CD14-positive monocyte (primary cell): ENCODE results near the gene ENDOV. TPM values are rescaled to one million over a fixed set of nuclear protein-coding genes. Genes with fewer than 3 reads are reported as not detected.
A peak's percentile ranks its signal among the peaks of the same experiment; 100 is the strongest.

Experiments used
- DNase-seq, 3 donors: peaks; one replicate each; pipeline ENCODE4 v3.0.0-alpha.2; 2011 to 2022
- H2AFZ ChIP-seq: 2 replicates; pipeline ENCODE4 v1.6.0; 2012; ENCODE audit warnings: mild to moderate bottlenecking, low read depth, low read length, inconsistent platforms; ENCODE audit not compliant: insufficient read depth, poor library complexity, severe bottlenecking
- H3K27ac ChIP-seq, 2 donors: 1 replicate in 1 of 2; 2 replicates in 1 of 2; pipeline ENCODE4 v1.5.1; 2012 to 2013; ENCODE audit warnings: low read length in 2 of 2, control low read depth in 1 of 2, inconsistent platforms in 1 of 2, low read depth in 1 of 2, mild to moderate bottlenecking in 1 of 2
- H3K27me3 ChIP-seq, 2 donors: one replicate each; pipeline versions ENCODE4 v1.6.0 to v1.6.1; 2011 to 2013; ENCODE audit warnings: low read length in 2 of 2; ENCODE audit not compliant: control insufficient read depth in 2 of 2, insufficient read depth in 2 of 2
- H3K36me3 ChIP-seq, 2 donors: replicated peaks in 1 of 2; 1 replicate in 1 of 2; 2 replicates in 1 of 2; pipeline versions ENCODE4 v1.5.1 to v1.6.1; 2012 to 2013; ENCODE audit warnings: low read length in 2 of 2, control low read depth in 1 of 2, inconsistent platforms in 1 of 2, mild to moderate bottlenecking in 1 of 2; ENCODE audit not compliant: insufficient read depth in 2 of 2, control insufficient read depth in 1 of 2
- H3K4me1 ChIP-seq, 2 donors: 1 replicate in 1 of 2; 2 replicates in 1 of 2; pipeline versions ENCODE4 v1.5.1 to v1.6.1; 2012 to 2013; ENCODE audit warnings: low read length in 2 of 2, control low read depth in 1 of 2, inconsistent platforms in 1 of 2, mild to moderate bottlenecking in 1 of 2, moderate library complexity in 1 of 2; ENCODE audit not compliant: insufficient read depth in 2 of 2, control insufficient read depth in 1 of 2
- H3K4me2 ChIP-seq: replicated peaks from 2 replicates; pipeline ENCODE3; 2012; ENCODE audit warnings: low read length, moderate library complexity, mild to moderate bottlenecking; ENCODE audit not compliant: poor library complexity, severe bottlenecking; ENCODE audit errors: extremely low read depth
- H3K4me3 ChIP-seq, 3 experiments: fragments of 200-600 bp in 1 of 3; sonication (generic) in 1 of 3; replicated peaks in 1 of 3; 1 replicate in 2 of 3; 2 replicates in 1 of 3; pipeline ENCODE4 v1.5.1; 2011 to 2013; ENCODE audit warnings: low read length in 3 of 3, mild to moderate bottlenecking in 3 of 3, control low read depth in 2 of 3, low read depth in 2 of 3, inconsistent platforms in 1 of 3, moderate library complexity in 1 of 3
- H3K79me2 ChIP-seq: 2 replicates; pipeline ENCODE4 v1.6.0; 2012; ENCODE audit warnings: mild to moderate bottlenecking, control low read depth, inconsistent platforms, low read length, moderate library complexity; ENCODE audit not compliant: insufficient read depth
- H3K9ac ChIP-seq: 2 replicates; pipeline ENCODE4 v1.6.0; 2017; ENCODE audit warnings: low read length, mild to moderate bottlenecking; ENCODE audit not compliant: insufficient read depth, poor library complexity, severe bottlenecking
- H3K9me3 ChIP-seq, 2 donors: replicated peaks in 1 of 2; 1 replicate in 1 of 2; 2 replicates in 1 of 2; pipeline versions ENCODE4 v1.5.1 to v1.6.1; 2012 to 2013; ENCODE audit warnings: low read length in 2 of 2, control low read depth in 1 of 2; ENCODE audit not compliant: control insufficient read depth in 1 of 2, insufficient read depth in 1 of 2
- H4K20me1 ChIP-seq: 2 replicates; pipeline ENCODE4 v1.6.0; 2012; ENCODE audit warnings: mild to moderate bottlenecking, low read length, control low read depth, moderate library complexity; ENCODE audit not compliant: insufficient read depth
- H3K27ac Mint-ChIP-seq, 7 donors: one replicate each; pipeline ENCODE4 v1.8.0; 2020; ENCODE audit warnings: mild to moderate bottlenecking in 7 of 7, mixed read lengths in 7 of 7, moderate library complexity in 6 of 7, inconsistent platforms in 2 of 7
- H3K27me3 Mint-ChIP-seq, 3 donors: one replicate each; pipeline ENCODE4 v1.8.0; 2021 to 2022; ENCODE audit warnings: low read depth in 3 of 3, mild to moderate bottlenecking in 3 of 3, mixed read lengths in 3 of 3, moderate library complexity in 3 of 3, inconsistent platforms in 1 of 3
- H3K36me3 Mint-ChIP-seq, 2 donors: one replicate each; pipeline ENCODE4 v1.8.0; 2020; ENCODE audit warnings: mixed read lengths in 2 of 2, inconsistent platforms in 1 of 2, mild to moderate bottlenecking in 1 of 2
- H3K4me1 Mint-ChIP-seq: one replicate; pipeline ENCODE4 v1.8.0; 2020; ENCODE audit warnings: mild to moderate bottlenecking, mixed read lengths
- H3K4me3 Mint-ChIP-seq, 2 donors: one replicate each; pipeline ENCODE4 v1.8.0; 2020; ENCODE audit warnings: mild to moderate bottlenecking in 2 of 2, mixed read lengths in 2 of 2, moderate library complexity in 1 of 2
- H3K9me3 Mint-ChIP-seq, 7 donors: one replicate each; pipeline ENCODE4 v1.8.0; 2020 to 2022; ENCODE audit warnings: mixed read lengths in 7 of 7, mild to moderate bottlenecking in 6 of 7, moderate library complexity in 6 of 7, inconsistent platforms in 2 of 7
- CTCF ChIP-seq: fragments of 200-600 bp; IDR thresholded peaks from one replicate; pipeline ENCODE4 v1.8.0; 2022; ENCODE audit warnings: antibody characterized with exemption, mild to moderate bottlenecking
- WGBS: methylation state at CpG from one replicate; pipeline ENCODE4 v1.1.5; 2013; ENCODE audit warnings: missing lambda C conversion rate; ENCODE audit not compliant: insufficient coverage; 5-methylcytosine and 5-hydroxymethylcytosine counted together
- intact Hi-C, 2 donors: fragments of 100-400 bp; cut with micrococcal nuclease; formaldehyde crosslinking; loops; one replicate each; pipeline versions ENCODE4 v1.15.0 to v1.15.1; 2023
- polyA plus RNA-seq, 3 donors: library from polyadenylated mRNA; depleted of rRNA in 1 of 3; unstranded in 2 of 3; stranded (reverse) in 1 of 3; fragments of 300-500 nt in 2 of 3; fragments of >200 nt in 1 of 3; fragmentation: Illumina TruSeq in 2 of 3; gene quantifications; 1 replicate in 2 of 3; 2 replicates in 1 of 3; pipeline ENCODE4 v1.2.3, GENCODE V29; 2012 to 2021

The ENDOV gene
- polyA plus RNA-seq, 3 donors = 10.4 to 15.7 (median 13.3) TPM

GRCh38 chr17:80419255-80419654, 4.3 kb downstream of the ENDOV start:
- peaks cover 14% of the 10 kb centered on the region for H3K4me1 Mint-ChIP-seq
- Histone ChIP-seq H3K36me3 (peaks cover 15 to 21% of the 10 kb centered on the region in 2 donors), H3K27me3 (peaks cover 0 to 4% of the 10 kb centered on the region in 2 donors), H4K20me1 (peaks cover 6% of the 10 kb centered on the region), H3K4me2 (no peak overlapping the region), H3K9ac (no peak overlapping the region), H3K4me3 (no peak overlapping the region), H3K4me1 (peaks cover 14 to 17% of the 10 kb centered on the region in 2 donors), H3K79me2 (peaks cover 6% of the 10 kb centered on the region), H2AFZ (no peak overlapping the region), H3K9me3 (no peaks in the 10 kb centered on the region), H3K27ac (no peak overlapping the region)
- intact Hi-C loops = loop anchor here in 1 of 2 donors (5.0 kb wide), 1 partner anchor 33 kb away; no protein-coding TSS in a partner anchor
- H3K27me3 Mint-ChIP-seq = peaks cover 3 to 9% (median 6%) of the 10 kb centered on the region in 3 donors
- TF ChIP-seq CTCF = no peak
- no peak overlapping the region for H3K4me3 Mint-ChIP-seq
- 94% methylated on average over 11 of the region's 11 CpGs for WGBS
- peaks cover 23 to 25% of the 10 kb centered on the region in 2 donors for H3K36me3 Mint-ChIP-seq
- peaks cover 0 to 4% (median 0%) of the 10 kb centered on the region in 7 donors for H3K9me3 Mint-ChIP-seq
- no peak for DNase-seq
- H3K27ac Mint-ChIP-seq = peak overlapping the region in 2 of 7 donors; percentile 41 to 60

- Histone ChIP-seq H3K4me1 (no peaks in the 10 kb centered on the region), H3K4me3 (no peak overlapping the region), H3K27me3 (no peaks in the 10 kb centered on the region), H3K27ac (no peak overlapping the region), H3K9me3 (no peaks in the 10 kb centered on the region), H3K79me2 (no peaks in the 10 kb centered on the region), H2AFZ (no peak overlapping the region), H3K9ac (no peak overlapping the region), H4K20me1 (peaks cover 6% of the 10 kb centered on the region), H3K36me3 (peaks cover 15 to 21% of the 10 kb centered on the region in 2 donors), H3K4me2 (no peak overlapping the region)
- no peak for TF ChIP-seq CTCF
- intact Hi-C loops = loop anchor here (10.0 kb wide), 1 partner anchor 683 kb away; no protein-coding TSS in a partner anchor
- H3K4me3 Mint-ChIP-seq = no peak overlapping the region
- H3K9me3 Mint-ChIP-seq = no peaks in the 10 kb centered on the region
- peak overlapping the region in 1 of 7 donors; percentile 20 for H3K27ac Mint-ChIP-seq
- DNase-seq = no peak
- WGBS = 95% methylated on average over 6 of the region's 20 CpGs
- H3K36me3 Mint-ChIP-seq = peaks cover 22 to 23% of the 10 kb centered on the region in 2 donors
- peaks cover 2% of the 10 kb centered on the region for H3K4me1 Mint-ChIP-seq
- H3K27me3 Mint-ChIP-seq = peaks cover 3 to 7% (median 6%) of the 10 kb centered on the region in 3 donors
These were observed 6.6 kb downstream of the ENDOV start for GRCh38 chr17:80421381-80422090.
